SU-DHL-6 (cell line): Measurements from ENCODE around the gene TXNRD1.

ENCODE experiments used
- CTCF ChIP-seq: fragments of 200-600 bp; sonication (generic); IDR thresholded peaks from one replicate; pipeline ENCODE4 v1.5.1; 2017; ENCODE audit warnings: antibody characterized with exemption, mild to moderate bottlenecking, low read length, moderate library complexity; ENCODE audit not compliant: insufficient read depth, poor library complexity, severe bottlenecking
- EZH2phosphoT487 ChIP-seq: fragments of 200-600 bp; sonication (generic), shearing (Covaris generic); conservative IDR thresholded peaks from 2 replicates; pipeline ENCODE4 v1.6.1; 2018; ENCODE audit warnings: mild to moderate bottlenecking, antibody characterized with exemption, low read length, moderate library complexity, mixed read lengths

- TF ChIP-seq CTCF, result no peak
- no peak for TF ChIP-seq EZH2phosphoT487
Measured at GRCh38 chr12:104243971-104244370, 28.4 kb downstream of the TXNRD1 start.
